ENCODE data around the gene CNTNAP4. TPM values are rescaled to one million over a fixed set of nuclear protein-coding genes. Genes with fewer than 3 reads are reported as not detected.

Gene CNTNAP4
- polyA plus RNA-seq, 3 donors: not detected

- Histone ChIP-seq H3K4me3 (replicated peaks in 1 of 3; ENCODE audit: low read depth in 2 of 3, low read length in 3 of 3) (no peak overlapping the region), H4K20me1 (ENCODE audit: insufficient read depth, low read length) (no peaks in the 10 kb centered on the region), H3K27me3 (ENCODE audit: control insufficient read depth in 2 of 2, insufficient read depth in 2 of 2, low read length in 2 of 2) (no peaks in the 10 kb centered on the region), H2AFZ (ENCODE audit: insufficient read depth, low read depth, low read length, poor library complexity, severe bottlenecking) (no peak overlapping the region), H3K9me3 (replicated peaks in 1 of 2; ENCODE audit: control insufficient read depth in 1 of 2, insufficient read depth in 1 of 2, low read length in 2 of 2) (no peaks in the 10 kb centered on the region), H3K79me2 (ENCODE audit: insufficient read depth, low read length) (no peaks in the 10 kb centered on the region), H3K4me2 (replicated peaks; ENCODE audit: extremely low read depth, low read length, poor library complexity, severe bottlenecking) (no peak overlapping the region), H3K4me1 (ENCODE audit: control insufficient read depth in 1 of 2, insufficient read depth in 2 of 2, low read length in 2 of 2) (no peaks in the 10 kb centered on the region), H3K27ac (ENCODE audit: low read depth in 1 of 2, low read length in 2 of 2) (no peak overlapping the region), H3K36me3 (replicated peaks in 1 of 2; ENCODE audit: control insufficient read depth in 1 of 2, insufficient read depth in 2 of 2, low read length in 2 of 2) (no peaks in the 10 kb centered on the region), H3K9ac (ENCODE audit: insufficient read depth, low read length, poor library complexity, severe bottlenecking) (no peak overlapping the region)
- no peak for DNase-seq
- intact Hi-C loops (cut with micrococcal nuclease): no loop called here
- H3K36me3 Mint-ChIP-seq: no peaks in the 10 kb centered on the region
- TF ChIP-seq CTCF (IDR thresholded peaks at IDR 0.05): no peak
- H3K27me3 Mint-ChIP-seq (ENCODE audit: low read depth in 3 of 3): peaks cover 0 to 2% (median 0%) of the 10 kb centered on the region in 3 donors
- peaks cover 0 to 3% (median 0%) of the 10 kb centered on the region in 7 donors for H3K9me3 Mint-ChIP-seq
- no peaks in the 10 kb centered on the region for H3K4me1 Mint-ChIP-seq
- WGBS (ENCODE audit: insufficient coverage): 90% methylated on average over 5 of the region's 6 CpGs
- no peak overlapping the region for H3K27ac Mint-ChIP-seq
- H3K4me3 Mint-ChIP-seq: no peak overlapping the region
Observed at GRCh38 chr16:76389126-76389525, 111.9 kb downstream of the CNTNAP4 start.

GRCh38 chr16:76390476-76390875, 113.3 kb downstream of the CNTNAP4 start:
- no peak for DNase-seq
- no peaks in the 10 kb centered on the region for H3K4me1 Mint-ChIP-seq
- no peaks in the 10 kb centered on the region for H3K36me3 Mint-ChIP-seq
- Histone ChIP-seq H2AFZ (ENCODE audit: insufficient read depth, low read depth, low read length, poor library complexity, severe bottlenecking) (no peak overlapping the region), H3K9me3 (replicated peaks in 1 of 2; ENCODE audit: control insufficient read depth in 1 of 2, insufficient read depth in 1 of 2, low read length in 2 of 2) (no peaks in the 10 kb centered on the region), H4K20me1 (ENCODE audit: insufficient read depth, low read length) (no peaks in the 10 kb centered on the region), H3K36me3 (replicated peaks in 1 of 2; ENCODE audit: control insufficient read depth in 1 of 2, insufficient read depth in 2 of 2, low read length in 2 of 2) (no peaks in the 10 kb centered on the region), H3K4me2 (replicated peaks; ENCODE audit: extremely low read depth, low read length, poor library complexity, severe bottlenecking) (no peak overlapping the region), H3K4me1 (ENCODE audit: control insufficient read depth in 1 of 2, insufficient read depth in 2 of 2, low read length in 2 of 2) (no peaks in the 10 kb centered on the region), H3K27ac (ENCODE audit: low read depth in 1 of 2, low read length in 2 of 2) (no peak overlapping the region), H3K79me2 (ENCODE audit: insufficient read depth, low read length) (no peaks in the 10 kb centered on the region), H3K9ac (ENCODE audit: insufficient read depth, low read length, poor library complexity, severe bottlenecking) (no peak overlapping the region), H3K27me3 (ENCODE audit: control insufficient read depth in 2 of 2, insufficient read depth in 2 of 2, low read length in 2 of 2) (no peaks in the 10 kb centered on the region), H3K4me3 (replicated peaks in 1 of 3; ENCODE audit: low read depth in 2 of 3, low read length in 3 of 3) (no peak overlapping the region)
- peaks cover 0 to 5% (median 0%) of the 10 kb centered on the region in 7 donors for H3K9me3 Mint-ChIP-seq
- no peak for TF ChIP-seq CTCF (IDR thresholded peaks at IDR 0.05)
- no peak overlapping the region for H3K4me3 Mint-ChIP-seq
- H3K27me3 Mint-ChIP-seq (ENCODE audit: low read depth in 3 of 3): peaks cover 0 to 2% (median 0%) of the 10 kb centered on the region in 3 donors
- no peak overlapping the region for H3K27ac Mint-ChIP-seq
- intact Hi-C loops (cut with micrococcal nuclease): no loop called here
- 80% methylated on average over 1 of the region's 1 CpG for WGBS (ENCODE audit: insufficient coverage)

All from CD14-positive monocyte (primary cell).